ENCODE data around the gene PHKG1. TPM values are rescaled to one million over a fixed set of nuclear protein-coding genes. Genes with fewer than 3 reads are reported as not detected.
"Not testable (repeated sequence)": the region's sequence is repeated elsewhere in the genome, so short reads cannot be mapped to it uniquely, and the experiment has no call there.

The PHKG1 gene
- total RNA-seq, 1 donor from 2014 or later = 2.0 TPM

GRCh38 chr7:56074371-56074791, 18.4 kb downstream of the PHKG1 start:
- H3K27me3 ChIP-seq (ENCODE audit: control insufficient read depth, insufficient read depth, low read length) = no peaks in the 10 kb centered on the region
- peak; percentile 92 for TF ChIP-seq CTCF (IDR thresholded peaks at IDR 0.05; ENCODE audit: insufficient read depth, low read length, poor library complexity, severe bottlenecking)
- DNase-seq (ENCODE audit: low read depth) = peak; percentile 39
- H3K36me3 ChIP-seq (ENCODE audit: control insufficient read depth, insufficient read depth, low read length) = peaks cover 2% of the 10 kb centered on the region
- H3K4me3 ChIP-seq (ENCODE audit: low read depth, low read length) = no peak overlapping the region

GRCh38 chr7:56066376-56066775, 26.4 kb downstream of the PHKG1 start:
- DNase-seq (ENCODE audit: low read depth); H3K36me3 ChIP-seq (ENCODE audit: control insufficient read depth, insufficient read depth, low read length); H3K4me3 ChIP-seq (ENCODE audit: low read depth, low read length): not testable (repeated sequence)

GRCh38 chr7:56063882-56064625, 28.7 kb downstream of the PHKG1 start, which contains the start of gene SUMF2:
SUMF2 (plus strand) TSS chr7:56064286; CDS start chr7:56064312, 26 bp downstream.
- Histone ChIP-seq H3K4me3 (ENCODE audit: low read depth, low read length) (peak within 1 kb of the TSS; percentile 76), H3K36me3 (ENCODE audit: control insufficient read depth, insufficient read depth, low read length) (no peaks in the 10 kb centered on the region), H3K27me3 (ENCODE audit: control insufficient read depth, insufficient read depth, low read length) (no peaks in the 10 kb centered on the region)
- no peak for TF ChIP-seq CTCF (IDR thresholded peaks at IDR 0.05; ENCODE audit: insufficient read depth, low read length, poor library complexity, severe bottlenecking)
- DNase-seq (ENCODE audit: low read depth) = no peak

More at GRCh38 chr7:56066376-56066775, 26.4 kb downstream of the PHKG1 start:
- H3K27me3 ChIP-seq (ENCODE audit: control insufficient read depth, insufficient read depth, low read length) = not testable (repeated sequence)

GRCh38 chr7:56063500-56063881, 29.3 kb downstream of the PHKG1 start:
- DNase-seq (ENCODE audit: low read depth) = no peak
- Histone ChIP-seq H3K36me3 (ENCODE audit: control insufficient read depth, insufficient read depth, low read length) (no peaks in the 10 kb centered on the region), H3K27me3 (ENCODE audit: control insufficient read depth, insufficient read depth, low read length) (no peaks in the 10 kb centered on the region), H3K4me3 (ENCODE audit: low read depth, low read length) (no peak overlapping the region)
- TF ChIP-seq CTCF (IDR thresholded peaks at IDR 0.05; ENCODE audit: insufficient read depth, low read length, poor library complexity, severe bottlenecking) = no peak

- H3K36me3 ChIP-seq (ENCODE audit: control insufficient read depth, insufficient read depth, low read length) = no peaks in the 10 kb centered on the region
- no peaks in the 10 kb centered on the region for H3K27me3 ChIP-seq (ENCODE audit: control insufficient read depth, insufficient read depth, low read length)
- no peak overlapping the region for H3K4me3 ChIP-seq (ENCODE audit: low read depth, low read length)
- no peak for DNase-seq (ENCODE audit: low read depth)
- TF ChIP-seq CTCF (IDR thresholded peaks at IDR 0.05; ENCODE audit: insufficient read depth, low read length, poor library complexity, severe bottlenecking) = no peak
Measured at GRCh38 chr7:56062382-56062781, 30.4 kb downstream of the PHKG1 start.

- DNase-seq (ENCODE audit: low read depth) = no peak
- no peak for TF ChIP-seq CTCF (IDR thresholded peaks at IDR 0.05; ENCODE audit: insufficient read depth, low read length, poor library complexity, severe bottlenecking)
- H3K36me3 ChIP-seq (ENCODE audit: control insufficient read depth, insufficient read depth, low read length) = no peaks in the 10 kb centered on the region
Measured at GRCh38 chr7:56053993-56054392, 38.8 kb downstream of the PHKG1 start.

More at GRCh38 chr7:56053993-56054392, 38.8 kb downstream of the PHKG1 start:
- Histone ChIP-seq H3K4me3 (ENCODE audit: low read depth, low read length) (no peak overlapping the region), H3K27me3 (ENCODE audit: control insufficient read depth, insufficient read depth, low read length) (no peaks in the 10 kb centered on the region)

Measured in kidney epithelial cell (primary cell).